Keratinocyte (primary cell): ENCODE data around the gene TGFBRAP1. TPM values are rescaled to one million over a fixed set of nuclear protein-coding genes. Genes with fewer than 3 reads are reported as not detected.

Experiments
- DNase-seq: peaks from one replicate; pipeline ENCODE4 v3.0.0-alpha.2; 2011; ENCODE audit warnings: low read depth, missing footprints, low spot score
- FAIRE-seq: peaks from 2 replicates; lab custom pipeline; 2011; peaks lifted over from hg19 to GRCh38; lab: Jason Lieb, UNC
- H2AFZ ChIP-seq: 2 replicates; pipeline ENCODE4 v1.6.0; 2012; ENCODE audit warnings: low read length, control low read depth, inconsistent platforms; ENCODE audit not compliant: control insufficient read depth
- H3K27ac ChIP-seq: 2 replicates; pipeline ENCODE4 v1.5.1; 2011; ENCODE audit warnings: low read length; ENCODE audit not compliant: control insufficient read depth, insufficient read depth
- H3K27me3 ChIP-seq: 3 replicates; pipeline ENCODE4 v1.6.0; 2011; ENCODE audit warnings: low read length; ENCODE audit not compliant: control insufficient read depth, insufficient read depth; ENCODE audit errors: extremely low read depth
- H3K36me3 ChIP-seq, 2 experiments: 2 replicates in 1 of 2; 3 replicates in 1 of 2; pipeline ENCODE4 v1.5.1; 2011; ENCODE audit warnings: low read length in 2 of 2, mild to moderate bottlenecking in 1 of 2; ENCODE audit not compliant: control insufficient read depth in 2 of 2, insufficient read depth in 2 of 2; ENCODE audit errors: extremely low read depth in 1 of 2
- H3K4me1 ChIP-seq: 3 replicates; pipeline ENCODE4 v1.5.1; 2011; ENCODE audit warnings: low read length; ENCODE audit not compliant: control insufficient read depth, insufficient read depth; ENCODE audit errors: extremely low read depth
- H3K4me2 ChIP-seq: 3 replicates; pipeline ENCODE4 v1.6.0; 2011; ENCODE audit warnings: low read depth, low read length; ENCODE audit not compliant: control insufficient read depth, insufficient read depth; ENCODE audit errors: extremely low read depth
- H3K4me3 ChIP-seq, 3 experiments: fragments of 200-600 bp in 1 of 3; sonication (generic) in 1 of 3; 2 replicates in 2 of 3; 3 replicates in 1 of 3; pipeline ENCODE4 v1.5.1; 2011 to 2016; ENCODE audit warnings: low read length in 3 of 3, mild to moderate bottlenecking in 3 of 3, control low read depth in 2 of 3, inconsistent platforms in 1 of 3, low read depth in 1 of 3, mixed read lengths in 1 of 3, mixed run types in 1 of 3, moderate library complexity in 1 of 3; ENCODE audit not compliant: control insufficient read depth in 2 of 3, insufficient read depth in 2 of 3; ENCODE audit errors: extremely low read depth in 1 of 3
- H3K79me2 ChIP-seq: 2 replicates; pipeline ENCODE4 v1.6.0; 2012; ENCODE audit warnings: low read length; ENCODE audit not compliant: control insufficient read depth, insufficient read depth
- H3K9ac ChIP-seq: 3 replicates; pipeline ENCODE4 v1.6.0; 2011; ENCODE audit warnings: low read length; ENCODE audit not compliant: control insufficient read depth, insufficient read depth; ENCODE audit errors: extremely low read depth
- H3K9me1 ChIP-seq: 3 replicates; pipeline ENCODE4 v1.6.0; 2011; ENCODE audit warnings: low read length; ENCODE audit not compliant: control insufficient read depth, insufficient read depth; ENCODE audit errors: extremely low read depth
- H3K9me3 ChIP-seq: 2 replicates; pipeline ENCODE4 v1.5.1; 2012; ENCODE audit warnings: low read depth, low read length; ENCODE audit not compliant: control insufficient read depth
- H4K20me1 ChIP-seq: 3 replicates; pipeline ENCODE4 v1.6.0; 2011; ENCODE audit warnings: low read length; ENCODE audit not compliant: control insufficient read depth, insufficient read depth; ENCODE audit errors: extremely low read depth
- CTCF ChIP-seq, 3 experiments: IDR thresholded peaks in 1 of 3; conservative IDR thresholded peaks in 1 of 3; optimal IDR thresholded peaks in 1 of 3; 2 replicates in 2 of 3; 3 replicates in 1 of 3; pipeline versions ENCODE3 to v1.5.1; 2011; ENCODE audit warnings: low read length in 3 of 3, mild to moderate bottlenecking in 3 of 3, moderate library complexity in 2 of 3, control low read depth in 1 of 3, inconsistent platforms in 1 of 3; ENCODE audit not compliant: insufficient read depth in 2 of 3; ENCODE audit errors: extremely low read depth in 1 of 3
- EZH2 ChIP-seq: IDR thresholded peaks from one replicate; pipeline ENCODE4 v1.6.1; 2012; ENCODE audit warnings: inconsistent platforms, mild to moderate bottlenecking, low read length, moderate library complexity
- dilution Hi-C: fragments of 300-500 bp; cut with MboI; formaldehyde crosslinking; loops from one replicate; pipeline ENCODE4 v1.7.0; 2020; ENCODE audit warnings: low sequenced_read_pairs; ENCODE audit not compliant: extremely low pct_ligation_motif_present
- polyA plus RNA-seq, 5 experiments: library from polyadenylated mRNA; depleted of rRNA in 3 of 5; stranded (reverse) in 3 of 5; stranded (forward) in 1 of 5; unstranded in 1 of 5; fragments of >200 nt; gene quantifications; 1 replicate in 1 of 5; 2 replicates in 3 of 5; 3 replicates in 1 of 5; pipeline versions ENCODE4 v1.2.1 to v1.2.3, GENCODE V29; 2011 to 2012; ENCODE audit warnings: missing spikeins in 2 of 5, low read depth in 1 of 5, low replicate concordance in 1 of 5

The TGFBRAP1 gene
- polyA plus RNA-seq, 1 donor (not counting 4 experiments of a cell fraction or from before 2014, with no cell fraction given), result 9.3 TPM

GRCh38 chr2:105241443-105241842, 88.1 kb downstream of the TGFBRAP1 start, which contains the start of gene GPR45:
Gene GPR45 (plus strand): TSS chr2:105241743. CDS start chr2:105241859, 116 bp downstream.
- H2AFZ ChIP-seq, result no peak within 1 kb of the TSS
- no peak within 1 kb of the TSS for H3K27ac ChIP-seq

DNA sequence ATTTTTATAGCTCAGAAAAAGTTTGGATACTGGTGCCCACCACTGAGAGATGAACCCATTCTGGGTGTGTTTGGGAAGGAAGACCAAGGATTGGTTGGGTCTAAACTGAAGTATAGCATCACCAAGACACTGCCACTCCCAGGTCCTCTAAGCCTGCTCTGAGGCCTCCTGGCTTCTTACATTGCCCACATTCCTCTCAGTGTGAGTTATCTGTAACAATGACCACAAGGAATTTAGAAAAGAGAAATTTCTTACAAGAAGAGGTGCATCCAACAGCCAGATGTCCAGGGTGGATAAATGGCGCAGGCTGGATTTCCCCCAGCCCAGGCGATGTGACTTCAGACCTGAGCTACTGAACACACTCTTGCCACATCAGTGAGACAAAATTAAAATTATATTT, 89.6 kb downstream of the TGFBRAP1 start:
- no peaks in the 10 kb centered on the region for H4K20me1 ChIP-seq
- no peak for DNase-seq
- dilution Hi-C loops, result no loop called here
- H2AFZ ChIP-seq, result no peak overlapping the region
- no peak overlapping the region for H3K27ac ChIP-seq
- H3K36me3 ChIP-seq, result no peaks in the 10 kb centered on the region
- H3K27me3 ChIP-seq, result peaks cover 6% of the 10 kb centered on the region
- no peaks in the 10 kb centered on the region for H3K9me1 ChIP-seq
- H3K79me2 ChIP-seq, result no peaks in the 10 kb centered on the region
- TF ChIP-seq CTCF (optimal IDR thresholded peaks at IDR 0.05 in 1 of 3, IDR thresholded peaks at IDR 0.05 in 1 of 3, conservative IDR thresholded peaks at IDR 0.05 in 1 of 3; ENCODE audit: extremely low read depth in 1 of 3, insufficient read depth in 2 of 3, low read length in 3 of 3), result no peak
- no peak for TF ChIP-seq EZH2
- no peak overlapping the region for H3K4me3 ChIP-seq
- H3K9ac ChIP-seq, result no peak overlapping the region
- H3K4me2 ChIP-seq, result no peak overlapping the region
- FAIRE-seq, result no peak
- peaks cover 7% of the 10 kb centered on the region for H3K4me1 ChIP-seq
- no peaks in the 10 kb centered on the region for H3K9me3 ChIP-seq

More at GRCh38 chr2:105241443-105241842, 88.1 kb downstream of the TGFBRAP1 start, which contains the start of gene GPR45:
- Histone ChIP-seq H4K20me1 (no peaks in the 10 kb centered on the region), H3K9me3 (no peaks in the 10 kb centered on the region), H3K27me3 (peaks cover 6% of the 10 kb centered on the region), H3K4me2 (no peak within 1 kb of the TSS), H3K36me3 (no peaks in the 10 kb centered on the region), H3K79me2 (no peaks in the 10 kb centered on the region), H3K4me3 (no peak within 1 kb of the TSS), H3K9ac (no peak within 1 kb of the TSS), H3K9me1 (no peaks in the 10 kb centered on the region), H3K4me1 (no peaks in the 10 kb centered on the region)
- TF ChIP-seq EZH2, result no peak
- no peak for TF ChIP-seq CTCF (optimal IDR thresholded peaks at IDR 0.05 in 1 of 3, IDR thresholded peaks at IDR 0.05 in 1 of 3, conservative IDR thresholded peaks at IDR 0.05 in 1 of 3; ENCODE audit: extremely low read depth in 1 of 3, insufficient read depth in 2 of 3, low read length in 3 of 3)
- DNase-seq (no peak), FAIRE-seq (no peak)
- dilution Hi-C loops, result no loop called here
